NCI-H146 treated with DMSO at 0.1 percent for 48 hours (cell line): Measurements from ENCODE around the gene NREP.

ENCODE experiments used
- DNase-seq: peaks from one replicate; lab custom pipeline; 2025; ENCODE audit not compliant: unreplicated experiment; lab: John Stamatoyannopoulos, UW

Gene NREP

GRCh38 chr5:111756581-111757354 is at the start of gene NREP:
NREP (minus strand) TSS chr5:111757194; CDS start chr5:111755772, 1,422 bp downstream.
- peak; percentile 82 for DNase-seq

GRCh38 chr5:111806753-111807152 is 49.8 kb upstream of the NREP start:
- no peak for DNase-seq

GRCh38 chr5:111806156-111806555 is 49.2 kb upstream of the NREP start:
- no peak for DNase-seq

GRCh38 chr5:111805071-111805470 is 48.1 kb upstream of the NREP start:
- no peak for DNase-seq

GRCh38 chr5:111800351-111800750 is 43.4 kb upstream of the NREP start:
- DNase-seq = no peak

GRCh38 chr5:111795142-111795541 is 38.1 kb upstream of the NREP start:
- no peak for DNase-seq

- no peak for DNase-seq
Observed at GRCh38 chr5:111792471-111793058, 35.6 kb upstream of the NREP start.

GRCh38 chr5:111790295-111790694 is 33.3 kb upstream of the NREP start:
- DNase-seq = no peak

- DNase-seq = no peak
Observed at GRCh38 chr5:111787006-111787405, 30.0 kb upstream of the NREP start.

GRCh38 chr5:111784491-111785181 is 27.6 kb upstream of the NREP start:
- DNase-seq = no peak

- no peak for DNase-seq
Observed at GRCh38 chr5:111783537-111783936, 26.5 kb upstream of the NREP start.

- no peak for DNase-seq
Observed at GRCh38 chr5:111782216-111782615, 25.2 kb upstream of the NREP start.

- DNase-seq = no peak
Observed at GRCh38 chr5:111781200-111781599, 24.2 kb upstream of the NREP start.

- DNase-seq = no peak
Observed at GRCh38 chr5:111779922-111780292, 22.9 kb upstream of the NREP start.

GRCh38 chr5:111779260-111779921 is 22.4 kb upstream of the NREP start:
- no peak for DNase-seq

GRCh38 chr5:111776913-111777781 is 20.2 kb upstream of the NREP start:
- DNase-seq = no peak

GRCh38 chr5:111775224-111775623 is 18.2 kb upstream of the NREP start:
- no peak for DNase-seq

- no peak for DNase-seq
Observed at GRCh38 chr5:111774525-111774924, 17.5 kb upstream of the NREP start.

- DNase-seq = peak; percentile 28
Observed at GRCh38 chr5:111772456-111773122, 15.6 kb upstream of the NREP start.

GRCh38 chr5:111769541-111769940 is 12.5 kb upstream of the NREP start:
- DNase-seq = no peak
